Hepatocyte (in vitro differentiated cells): ENCODE measurements around the gene ZSCAN21. TPM values are rescaled to one million over a fixed set of nuclear protein-coding genes. Genes with fewer than 3 reads are reported as not detected.
A peak's percentile ranks its signal among the peaks of the same experiment; 100 is the strongest.

Source experiments
- DNase-seq: peaks from one replicate; pipeline ENCODE4 v3.0.0-alpha.2; 2016; ENCODE audit warnings: low spot score
- H2AFZ ChIP-seq: fragments of 200-600 bp; sonication (generic); 2 replicates; pipeline ENCODE4 v1.6.0; 2016; ENCODE audit warnings: antibody characterized with exemption, mild to moderate bottlenecking
- H3K27ac ChIP-seq: fragments of 200-600 bp; sonication (generic); 2 replicates; pipeline ENCODE4 v1.5.1; 2016; ENCODE audit warnings: mild to moderate bottlenecking
- H3K27me3 ChIP-seq: fragments of 200-600 bp; sonication (generic); 2 replicates; pipeline ENCODE4 v1.6.1; 2016
- H3K36me3 ChIP-seq: fragments of 200-600 bp; sonication (generic); replicated peaks from 2 replicates; pipeline ENCODE4 v1.5.1; 2016; ENCODE audit warnings: low read depth; ENCODE audit not compliant: insufficient read depth
- H3K4me1 ChIP-seq: fragments of 200-600 bp; sonication (generic); 2 replicates; pipeline ENCODE4 v1.5.1; 2016; ENCODE audit warnings: mild to moderate bottlenecking, moderate library complexity; ENCODE audit not compliant: insufficient read depth
- H3K4me2 ChIP-seq: fragments of 200-600 bp; sonication (generic); 2 replicates; pipeline ENCODE4 v1.6.0; 2016
- H3K4me3 ChIP-seq: fragments of 200-600 bp; sonication (generic); 2 replicates; pipeline ENCODE4 v1.5.1; 2016; ENCODE audit warnings: mild to moderate bottlenecking
- H3K79me2 ChIP-seq: fragments of 200-600 bp; sonication (generic); 2 replicates; pipeline ENCODE4 v1.6.0; 2017; ENCODE audit warnings: mild to moderate bottlenecking
- H3K9me2 ChIP-seq: fragments of 200-600 bp; sonication (generic); replicated peaks from 2 replicates; pipeline ENCODE4 v1.6.0; 2017; ENCODE audit warnings: mild to moderate bottlenecking; ENCODE audit not compliant: insufficient read depth
- H3K9me3 ChIP-seq: fragments of 200-600 bp; sonication (generic); 2 replicates; pipeline ENCODE4 v1.5.1; 2016; ENCODE audit warnings: low read depth, mild to moderate bottlenecking
- H4K20me1 ChIP-seq: fragments of 200-600 bp; sonication (generic); 2 replicates; pipeline ENCODE4 v1.6.0; 2016; ENCODE audit warnings: mild to moderate bottlenecking; ENCODE audit not compliant: insufficient read depth, poor library complexity, severe bottlenecking
- CTCF ChIP-seq: fragments of 200-600 bp; sonication (generic); IDR thresholded peaks from 2 replicates; pipeline ENCODE4 v1.5.1; 2016; ENCODE audit warnings: antibody characterized with exemption, mild to moderate bottlenecking; ENCODE audit not compliant: poor library complexity
- EZH2 ChIP-seq: fragments of 200-600 bp; sonication (generic); IDR thresholded peaks from 2 replicates; pipeline ENCODE4 v1.6.1; 2016; ENCODE audit warnings: antibody characterized with exemption, mild to moderate bottlenecking, borderline replicate concordance
- EZH2phosphoT487 ChIP-seq: fragments of 200-600 bp; sonication (generic); IDR thresholded peaks from one replicate; pipeline ENCODE4 v1.6.1; 2018; ENCODE audit warnings: antibody characterized with exemption, mild to moderate bottlenecking, low read depth, moderate library complexity; ENCODE audit not compliant: unreplicated experiment, severe bottlenecking
- WGBS: methylation state at CpG from one replicate; pipeline ENCODE4 v1.1.6; 2016; ENCODE audit warnings: low lambda C conversion rate; ENCODE audit errors: missing lambda C conversion rate; 5-methylcytosine and 5-hydroxymethylcytosine counted together
- microRNA counts: library from miRNA; unstranded; fragments of <30 nt; microRNA quantifications from one replicate; lab custom pipeline; 2017
- microRNA-seq: library from miRNA; unstranded; fragments of <30 nt; microRNA quantifications from one replicate; pipeline ENCODE4, GENCODE V29; 2017
- polyA plus RNA-seq: library from polyadenylated mRNA; unstranded; fragments of >200 nt; fragmentation: Nextera tagmentation; extraction: Ambion mirVana; gene quantifications from 2 replicates; pipeline ENCODE4 v1.2.1, GENCODE V29; 2016
- small RNA-seq: library from RNA; depleted of rRNA; stranded (forward); fragments of <200 nt; gene quantifications from one replicate; pipeline ENCODE3, GENCODE V24; 2014
- total RNA-seq: library from RNA; depleted of rRNA; stranded (reverse); fragments of >200 nt; gene quantifications from 2 replicates; pipeline ENCODE4 v1.2.3, GENCODE V29; 2014

ZSCAN21 gene
- total and polyA plus RNA-seq, 2 experiments from 2014 or later: 9.6 to 12.8 TPM

DNA sequence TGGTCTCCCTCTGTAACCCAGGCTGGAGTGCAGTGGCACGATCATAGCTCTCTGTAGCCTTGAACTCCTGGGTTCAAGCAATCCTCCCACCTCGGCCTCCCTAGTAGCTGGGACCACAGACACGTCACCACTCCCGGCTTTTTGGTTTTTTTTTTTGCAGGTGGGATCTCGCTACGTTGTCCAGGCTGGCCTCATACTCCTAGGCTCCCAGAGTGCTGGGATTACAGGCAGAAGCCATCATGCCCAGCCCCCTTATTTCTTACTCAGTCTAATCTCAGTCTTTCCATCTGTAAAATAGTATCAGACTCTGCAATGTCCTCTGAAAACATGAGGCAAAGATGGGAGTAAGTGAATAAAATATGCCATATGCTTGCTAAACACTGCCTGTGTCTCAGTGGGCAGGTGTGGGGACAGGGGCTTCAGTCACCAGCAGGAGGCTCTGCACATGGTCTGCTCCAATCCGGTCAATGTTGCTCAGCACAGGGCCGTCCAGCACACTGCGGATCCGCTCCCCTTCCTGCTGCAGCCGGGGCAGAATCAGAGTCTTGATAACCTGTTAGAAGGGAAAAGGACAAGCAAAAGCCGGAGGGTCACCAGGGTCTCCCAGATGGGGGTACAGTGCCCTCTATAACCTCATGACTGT is 60.1 kb downstream of the ZSCAN21 start:
- Histone ChIP-seq H3K4me1 (no peaks in the 10 kb centered on the region), H3K9me3 (no peaks in the 10 kb centered on the region), H3K27ac (no peak overlapping the region), H3K9me2 (no peaks in the 10 kb centered on the region), H3K79me2 (no peaks in the 10 kb centered on the region), H4K20me1 (no peaks in the 10 kb centered on the region), H3K27me3 (no peaks in the 10 kb centered on the region), H3K36me3 (no peaks in the 10 kb centered on the region), H2AFZ (no peak overlapping the region), H3K4me2 (no peak overlapping the region), H3K4me3 (no peak overlapping the region)
- TF ChIP-seq CTCF (peak; percentile 6), EZH2phosphoT487 (no peak)
- 87% methylated on average over 12 of the region's 12 CpGs for WGBS
- no peak for DNase-seq

DNA sequence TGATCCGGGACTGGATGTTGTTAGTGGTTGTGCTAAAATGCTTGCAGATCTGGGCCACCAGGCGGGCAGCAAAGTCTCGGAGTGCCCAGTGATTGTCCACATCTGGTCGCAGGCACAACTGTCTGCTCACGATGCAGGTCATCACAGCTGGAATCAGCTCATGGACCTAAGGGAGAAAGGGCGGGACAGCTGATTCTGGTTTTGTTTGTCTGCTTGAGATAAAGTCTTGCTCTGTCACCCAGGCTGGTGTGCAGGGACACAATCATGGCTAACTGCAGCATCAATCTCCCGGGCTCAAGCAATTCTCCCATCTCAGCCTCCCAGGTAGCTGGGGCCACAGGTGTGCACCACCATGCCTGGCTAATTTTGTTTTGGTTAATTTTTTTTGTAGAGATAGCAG is 61.6 kb downstream of the ZSCAN21 start:
- Histone ChIP-seq H3K9me3 (no peaks in the 10 kb centered on the region), H3K36me3 (no peaks in the 10 kb centered on the region), H3K27me3 (no peaks in the 10 kb centered on the region), H3K4me2 (no peak overlapping the region), H3K27ac (no peak overlapping the region), H4K20me1 (no peaks in the 10 kb centered on the region), H2AFZ (no peak overlapping the region), H3K4me1 (no peaks in the 10 kb centered on the region), H3K9me2 (no peaks in the 10 kb centered on the region), H3K79me2 (no peaks in the 10 kb centered on the region), H3K4me3 (no peak overlapping the region)
- 91% methylated on average over 7 of the region's 7 CpGs for WGBS
- no peak for DNase-seq
- TF ChIP-seq EZH2 (no peak), EZH2phosphoT487 (no peak), CTCF (no peak)

DNA sequence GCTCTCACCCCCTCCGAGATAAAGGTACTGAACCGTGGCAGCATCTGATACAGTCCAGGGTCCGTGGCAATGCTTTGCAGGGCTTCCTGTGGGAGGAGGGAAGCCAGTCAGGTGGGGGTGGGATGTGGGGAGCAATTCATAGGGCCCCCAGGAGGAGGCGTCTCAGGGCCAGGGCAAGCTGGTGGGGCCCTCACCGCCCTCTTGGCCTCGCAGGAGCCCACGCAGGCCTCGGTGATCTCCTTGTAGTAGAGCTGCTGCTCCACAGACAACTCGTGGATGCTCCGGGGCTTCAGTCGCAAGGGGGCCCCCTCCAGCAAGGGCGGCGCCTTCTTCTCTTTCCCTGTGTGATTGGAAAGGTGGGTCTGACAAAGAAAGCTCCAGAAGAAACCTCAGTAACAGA is 62.3 kb downstream of the ZSCAN21 start:
- Histone ChIP-seq H3K27me3 (no peaks in the 10 kb centered on the region), H3K4me1 (no peaks in the 10 kb centered on the region), H3K27ac (no peak overlapping the region), H3K9me3 (no peaks in the 10 kb centered on the region), H2AFZ (no peak overlapping the region), H3K4me2 (no peak overlapping the region), H3K4me3 (no peak overlapping the region), H3K79me2 (no peaks in the 10 kb centered on the region), H3K9me2 (no peaks in the 10 kb centered on the region), H3K36me3 (no peaks in the 10 kb centered on the region), H4K20me1 (no peaks in the 10 kb centered on the region)
- no peak for TF ChIP-seq EZH2phosphoT487
- TF ChIP-seq CTCF: no peak
- TF ChIP-seq EZH2: no peak
- no peak for DNase-seq
- 91% methylated on average over 9 of the region's 13 CpGs for WGBS

MicroRNA genes within 50 kb of the gene (microRNA counts, 767-probe panel; counts per million panel counts)
- microRNA hsa-miR-106b-5p (lab: Ali Mortazavi, UCI): 7,217 counts per million, percentile 40 among the panel's probes with 10 or more counts
- 9,084 counts per million, percentile 70 among the panel's probes with 10 or more counts for microRNA hsa-miR-25-3p (lab: Ali Mortazavi, UCI)
- 9,914 counts per million, percentile 79 among the panel's probes with 10 or more counts for microRNA hsa-miR-93-5p (lab: Ali Mortazavi, UCI)

Small RNA genes lying within 50 kb of the gene (microRNA-seq; reads per million reads assigned to microRNA genes)
- gene MIR106B: 7,790 reads per million, percentile 92 among the genes with 10 or more reads in this experiment
- 622 reads per million, percentile 75 among the genes with 10 or more reads in this experiment for gene MIR25
- 10,194 reads per million, percentile 94 among the genes with 10 or more reads in this experiment for gene MIR93

Small RNA genes lying within 50 kb of the gene (small RNA-seq; reads per million reads assigned to genes)
- 51.7 reads per million, percentile 97 among the genes with 10 or more reads in this experiment for gene MIR106B
- 658 reads per million, percentile 99 among the genes with 10 or more reads in this experiment for gene MIR25
- 336 reads per million, percentile 99 among the genes with 10 or more reads in this experiment for gene MIR93

Other genes with a start within 250 kb of the ZSCAN21 start
- gene CYP3A43, start 221.8 kb upstream of the ZSCAN21 start, total RNA-seq: 0.88 and 1.8 TPM in 2 replicates
- 1.7 and 1.8 TPM in 2 replicates for gene CYP3A43, start 221.8 kb upstream of the ZSCAN21 start, polyA plus RNA-seq
- gene OR2AE1, start 172.7 kb upstream of the ZSCAN21 start, total RNA-seq: not detected in 2 replicates
- not detected in 2 replicates for gene OR2AE1, start 172.7 kb upstream of the ZSCAN21 start, polyA plus RNA-seq
- 2.7 and 4.0 TPM in 2 replicates for gene TRIM4, start 130.2 kb upstream of the ZSCAN21 start, total RNA-seq
- gene TRIM4, start 130.2 kb upstream of the ZSCAN21 start, polyA plus RNA-seq: 1.4 and 1.5 TPM in 2 replicates
- gene GJC3, start 120.2 kb upstream of the ZSCAN21 start, total RNA-seq: not detected in 2 replicates
- not detected in 2 replicates for gene GJC3, start 120.2 kb upstream of the ZSCAN21 start, polyA plus RNA-seq
- gene AZGP1, start 73.7 kb upstream of the ZSCAN21 start, total RNA-seq: 46.1 and 52.6 TPM in 2 replicates
- gene AZGP1, start 73.7 kb upstream of the ZSCAN21 start, polyA plus RNA-seq: 44.3 and 73.6 TPM in 2 replicates
- gene ZKSCAN1, start 34.2 kb upstream of the ZSCAN21 start, total RNA-seq: 41.1 and 44.0 TPM in 2 replicates
- gene ZKSCAN1, start 34.2 kb upstream of the ZSCAN21 start, polyA plus RNA-seq: 27.0 and 29.2 TPM in 2 replicates
- 30.1 and 35.6 TPM in 2 replicates for gene ZNF3, start 31.9 kb downstream of the ZSCAN21 start, total RNA-seq
- 20.7 and 28.3 TPM in 2 replicates for gene ZNF3, start 31.9 kb downstream of the ZSCAN21 start, polyA plus RNA-seq
- gene COPS6, start 39.2 kb downstream of the ZSCAN21 start, total RNA-seq: 41.9 and 53.7 TPM in 2 replicates
- gene COPS6, start 39.2 kb downstream of the ZSCAN21 start, polyA plus RNA-seq: 161 and 163 TPM in 2 replicates
- 39.0 and 42.1 TPM in 2 replicates for gene MCM7, start 51.6 kb downstream of the ZSCAN21 start, total RNA-seq
- 49.3 and 57.5 TPM in 2 replicates for gene MCM7, start 51.6 kb downstream of the ZSCAN21 start, polyA plus RNA-seq
- gene AP4M1, start 51.9 kb downstream of the ZSCAN21 start, total RNA-seq: 13.0 and 22.8 TPM in 2 replicates
- 17.4 and 22.0 TPM in 2 replicates for gene AP4M1, start 51.9 kb downstream of the ZSCAN21 start, polyA plus RNA-seq
- 13.3 and 29.2 TPM in 2 replicates for gene TAF6, start 69.6 kb downstream of the ZSCAN21 start, total RNA-seq
- gene TAF6, start 69.6 kb downstream of the ZSCAN21 start, polyA plus RNA-seq: 44.2 and 44.3 TPM in 2 replicates
- gene CNPY4, start 69.9 kb downstream of the ZSCAN21 start, total RNA-seq: 19.5 and 28.1 TPM in 2 replicates
- gene CNPY4, start 69.9 kb downstream of the ZSCAN21 start, polyA plus RNA-seq: 21.3 and 27.4 TPM in 2 replicates
- 2.7 and 3.2 TPM in 2 replicates for gene MBLAC1, start 77.2 kb downstream of the ZSCAN21 start, total RNA-seq
- gene MBLAC1, start 77.2 kb downstream of the ZSCAN21 start, polyA plus RNA-seq: 3.7 and 4.5 TPM in 2 replicates
- gene LAMTOR4, start 99.1 kb downstream of the ZSCAN21 start, total RNA-seq: 80.1 and 90.5 TPM in 2 replicates
- 198 and 228 TPM in 2 replicates for gene LAMTOR4, start 99.1 kb downstream of the ZSCAN21 start, polyA plus RNA-seq
- 7.7 and 14.7 TPM in 2 replicates for gene TRAPPC14, start 108.9 kb downstream of the ZSCAN21 start, total RNA-seq
- 18.5 and 22.3 TPM in 2 replicates for gene TRAPPC14, start 108.9 kb downstream of the ZSCAN21 start, polyA plus RNA-seq
- gene GAL3ST4, start 118.8 kb downstream of the ZSCAN21 start, total RNA-seq: 0.73 and 2.6 TPM in 2 replicates
- 3.3 and 4.3 TPM in 2 replicates for gene GAL3ST4, start 118.8 kb downstream of the ZSCAN21 start, polyA plus RNA-seq
- gene GPC2, start 127.6 kb downstream of the ZSCAN21 start, total RNA-seq: 2.0 and 5.3 TPM in 2 replicates
- 3.2 and 4.1 TPM in 2 replicates for gene GPC2, start 127.6 kb downstream of the ZSCAN21 start, polyA plus RNA-seq
- gene STAG3, start 128.1 kb downstream of the ZSCAN21 start, total RNA-seq: 0.20 and 1.0 TPM in 2 replicates
- 3.4 and 4.8 TPM in 2 replicates for gene STAG3, start 128.1 kb downstream of the ZSCAN21 start, polyA plus RNA-seq
- not detected in 2 replicates for gene PVRIG, start 170.2 kb downstream of the ZSCAN21 start, total RNA-seq
- 1.4 TPM in 2 replicates for gene PVRIG, start 170.2 kb downstream of the ZSCAN21 start, polyA plus RNA-seq